VCaP (cell line): Measurements from ENCODE around the gene GPR146.
"Not testable (repeated sequence)": the region's sequence is repeated elsewhere in the genome, so short reads cannot be mapped to it uniquely, and the experiment has no call there.

Experiments
- H3K27ac ChIP-seq: fragments of 450-650 bp; 2 replicates; pipeline ENCODE4 v1.5.1; 2017
- CTCF ChIP-seq: fragments of 450-650 bp; conservative IDR thresholded peaks from 2 replicates; pipeline ENCODE4 v1.5.1; 2017; ENCODE audit warnings: mild to moderate bottlenecking, moderate library complexity

Gene GPR146

GRCh38 chr7:1029637-1030443 lies 14.5 kb upstream of the GPR146 start:
- peak overlapping the region; percentile 82 for H3K27ac ChIP-seq
- TF ChIP-seq CTCF = no peak

- TF ChIP-seq CTCF = no peak
- H3K27ac ChIP-seq = peak overlapping the region; percentile 82; the same call in 1 of the 2 replicates
These were observed 13.8 kb upstream of the GPR146 start for GRCh38 chr7:1030444-1031070.

GRCh38 chr7:1031716-1032455 lies 12.5 kb upstream of the GPR146 start:
- H3K27ac ChIP-seq = no peak overlapping the region
- TF ChIP-seq CTCF = no peak

GRCh38 chr7:1032536-1033181 lies 11.7 kb upstream of the GPR146 start:
- no peak for TF ChIP-seq CTCF
- H3K27ac ChIP-seq = no peak overlapping the region

- H3K27ac ChIP-seq = no peak overlapping the region
- no peak for TF ChIP-seq CTCF
These were observed 10.7 kb upstream of the GPR146 start for GRCh38 chr7:1033546-1034145.

- not testable (repeated sequence) for H3K27ac ChIP-seq
These were observed 9.6 kb upstream of the GPR146 start for GRCh38 chr7:1034769-1035168.

GRCh38 chr7:1036164-1036928 lies 8.0 kb upstream of the GPR146 start:
- H3K27ac ChIP-seq = not testable (repeated sequence)

GRCh38 chr7:1040233-1040632 lies 4.1 kb upstream of the GPR146 start:
- not testable (repeated sequence) for H3K27ac ChIP-seq
